SH-SY5Y (cell line): ENCODE measurements around the gene DENND1B.

Source experiments
- GATA2 ChIP-seq: IDR thresholded peaks from 2 replicates; pipeline ENCODE4 v1.6.1; 2011; ENCODE audit warnings: mild to moderate bottlenecking, low read depth, low read length
- GATA3 ChIP-seq: IDR thresholded peaks from 2 replicates; pipeline ENCODE4 v1.6.1; 2011; ENCODE audit warnings: low read depth, mild to moderate bottlenecking, low read length, moderate library complexity

DNA sequence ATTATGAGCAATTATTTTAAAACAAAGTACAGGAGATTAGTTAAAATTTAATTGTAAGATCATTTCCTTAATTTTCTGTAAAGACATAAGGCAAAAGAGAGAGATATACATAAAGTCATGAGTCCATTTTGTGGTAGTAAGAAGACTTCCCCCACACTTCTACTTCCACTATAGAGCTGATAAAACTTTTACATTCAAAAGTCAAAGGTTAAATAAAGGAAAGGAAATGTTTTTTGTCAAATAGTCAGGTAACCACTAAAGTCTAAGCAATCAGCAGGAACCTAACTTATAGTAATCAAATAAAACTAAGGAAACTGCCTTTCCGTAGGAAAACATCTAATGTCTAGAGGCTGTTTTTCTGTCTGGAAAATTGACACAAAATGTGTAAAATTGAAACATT is 110.9 kb downstream of the DENND1B start:
- no peak for TF ChIP-seq GATA3
- TF ChIP-seq GATA2, result no peak
